Endothelial cell of umbilical vein (primary cell): Measurements from ENCODE around the gene NOB1. TPM values are rescaled to one million over a fixed set of nuclear protein-coding genes. Genes with fewer than 3 reads are reported as not detected.

ENCODE experiments used
- BruUV-seq: library from RNA; stranded (reverse); fragments of 400-500 nt; replicated peaks from 2 replicates; lab custom pipeline; 2021; lab: Mats Ljungman, UMichigan
- CTCF ChIA-PET: fragments of 300-600, 350-600 bp; sonication (Branson Sonifier 250); formaldehyde crosslinking; loops from one replicate; lab custom pipeline; 2021; ENCODE audit warnings: antibody characterized with exemption, inconsistent platforms; lab: Charles Lee
- POLR2A ChIA-PET: fragments of 300-600, 350-600 bp; sonication (Branson Sonifier 250); formaldehyde crosslinking; loops from one replicate; lab custom pipeline; 2021; ENCODE audit warnings: antibody characterized with exemption, inconsistent platforms; lab: Charles Lee
- DNase-seq: peaks from one replicate; pipeline ENCODE4 v3.0.0-alpha.2; 2011; ENCODE audit warnings: low read depth, low spot score
- FAIRE-seq: peaks from 2 replicates; lab custom pipeline; 2011; peaks lifted over from hg19 to GRCh38; lab: Jason Lieb, UNC
- H2AFZ ChIP-seq: 2 replicates; pipeline ENCODE4 v1.6.0; 2012; ENCODE audit warnings: low read depth, low read length, control low read depth, inconsistent platforms
- H3K27ac ChIP-seq: 2 replicates; pipeline ENCODE4 v1.5.1; 2011; ENCODE audit warnings: low read depth, mild to moderate bottlenecking, control low read depth, low read length, moderate library complexity; ENCODE audit not compliant: insufficient read depth
- H3K27me3 ChIP-seq, 2 experiments: 2 replicates each; pipeline versions ENCODE4 v1.6.0 to v1.6.1; 2011; ENCODE audit warnings: low read length in 2 of 2, mixed read lengths in 1 of 2; ENCODE audit not compliant: control insufficient read depth in 2 of 2, insufficient read depth in 2 of 2
- H3K36me3 ChIP-seq, 2 experiments: 2 replicates in 1 of 2; 3 replicates in 1 of 2; pipeline ENCODE4 v1.5.1; 2011; ENCODE audit warnings: low read length in 2 of 2, mild to moderate bottlenecking in 1 of 2, moderate library complexity in 1 of 2; ENCODE audit not compliant: control insufficient read depth in 2 of 2, insufficient read depth in 2 of 2; ENCODE audit errors: extremely low read depth in 1 of 2
- H3K4me1 ChIP-seq: 3 replicates; pipeline ENCODE4 v1.5.1; 2011; ENCODE audit warnings: mild to moderate bottlenecking, low read length; ENCODE audit not compliant: control insufficient read depth, insufficient read depth; ENCODE audit errors: extremely low read depth
- H3K4me2 ChIP-seq: 2 replicates; pipeline ENCODE4 v1.6.1; 2011; ENCODE audit warnings: low read length, control low read depth, mixed read lengths; ENCODE audit not compliant: insufficient read depth
- H3K4me3 ChIP-seq, 3 experiments: fragments of 200-600 bp in 1 of 3; sonication (generic), shearing (Covaris generic) in 1 of 3; replicated peaks in 1 of 3; 2 replicates each; pipeline ENCODE4 v1.5.1; 2011 to 2016; ENCODE audit warnings: control low read depth in 3 of 3, low read length in 3 of 3, mild to moderate bottlenecking in 2 of 3, inconsistent platforms in 1 of 3, low read depth in 1 of 3, moderate library complexity in 1 of 3; ENCODE audit not compliant: insufficient read depth in 1 of 3
- H3K79me2 ChIP-seq: 2 replicates; pipeline ENCODE4 v1.6.0; 2012; ENCODE audit warnings: low read length, inconsistent platforms; ENCODE audit not compliant: control insufficient read depth, insufficient read depth
- H3K9ac ChIP-seq: replicated peaks from 2 replicates; pipeline ENCODE3; 2011; ENCODE audit warnings: low read length, control low read depth; ENCODE audit not compliant: insufficient read depth; ENCODE audit errors: extremely low read depth
- H3K9me1 ChIP-seq: replicated peaks from 3 replicates; pipeline ENCODE4 v1.6.0; 2011; ENCODE audit warnings: mild to moderate bottlenecking, low read length; ENCODE audit not compliant: control insufficient read depth, insufficient read depth; ENCODE audit errors: extremely low read depth
- H3K9me3 ChIP-seq: replicated peaks from 2 replicates; pipeline ENCODE4 v1.5.1; 2012; ENCODE audit warnings: low read length, inconsistent platforms; ENCODE audit not compliant: control insufficient read depth, insufficient read depth
- H4K20me1 ChIP-seq: replicated peaks from 2 replicates; pipeline ENCODE3; 2011; ENCODE audit warnings: mild to moderate bottlenecking, low read length; ENCODE audit not compliant: control insufficient read depth, insufficient read depth; ENCODE audit errors: extremely low read depth
- EZH2 ChIP-seq: IDR thresholded peaks from 2 replicates; pipeline ENCODE4 v1.6.1; 2012; ENCODE audit warnings: borderline replicate concordance, low read depth, mild to moderate bottlenecking, moderate library complexity, low read length, inconsistent platforms; ENCODE audit not compliant: severe bottlenecking
- JUN ChIP-seq: IDR thresholded peaks from 2 replicates; pipeline ENCODE4 v1.6.1; 2011; ENCODE audit warnings: borderline replicate concordance, low read depth; ENCODE audit not compliant: insufficient read length, insufficient read depth
- MYC ChIP-seq: IDR thresholded peaks from one replicate; pipeline ENCODE4 v1.6.1; 2011; ENCODE audit warnings: mild to moderate bottlenecking, low read depth, low read length
- POLR2A ChIP-seq: IDR thresholded peaks from 2 replicates; pipeline ENCODE4 v1.6.1; 2012; ENCODE audit warnings: low read depth, mild to moderate bottlenecking, control low read depth, low read length
- POLR2AphosphoS5 ChIP-seq: IDR thresholded peaks from 2 replicates; pipeline ENCODE4 v1.6.1; 2012; ENCODE audit warnings: low read depth, mild to moderate bottlenecking, control low read depth, low read length, moderate library complexity; ENCODE audit not compliant: insufficient read depth
- dilution Hi-C: fragments of 300-500 bp; cut with MboI; formaldehyde crosslinking; loops from one replicate; pipeline ENCODE4 v1.15.0; 2019; ENCODE audit warnings: low sequenced_read_pairs; ENCODE audit not compliant: extremely low pct_ligation_motif_present
- intact Hi-C: fragments of 100-400 bp; cut with micrococcal nuclease; formaldehyde crosslinking; loops from one replicate; pipeline ENCODE4 v1.10.0; 2022
- polyA plus RNA-seq, 4 experiments: library from polyadenylated mRNA; depleted of rRNA in 3 of 4; stranded (reverse) in 3 of 4; unstranded in 1 of 4; fragments of >200 nt; gene quantifications; 2 replicates each; pipeline versions ENCODE4 v1.2.1 to v1.2.3, GENCODE V29; 2011 to 2012; ENCODE audit warnings: missing spikeins in 1 of 4
- total RNA-seq: library from RNA; stranded (reverse); gene quantifications from 2 replicates; pipeline ENCODE4 v1.2.3, GENCODE V29; 2021
- TF ChIP-seq, protein P1 (sequence below): IDR thresholded peaks from 2 replicates; pipeline ENCODE4 v1.6.1; 2011; ENCODE audit not compliant: insufficient read depth, insufficient read length
- TF ChIP-seq, protein P2 (sequence below), 2 donors: IDR thresholded peaks; 1 replicate in 1 of 2; 2 replicates in 1 of 2; pipeline ENCODE4 v1.5.1; 2011; ENCODE audit warnings: low read length in 2 of 2, mild to moderate bottlenecking in 2 of 2, moderate library complexity in 2 of 2, control low read depth in 1 of 2, inconsistent platforms in 1 of 2, low read depth in 1 of 2; ENCODE audit not compliant: insufficient read depth in 1 of 2; ENCODE audit errors: extremely low read depth in 1 of 2

Gene NOB1
- total and polyA plus RNA-seq, 2 donors (not counting 3 experiments of a cell fraction or from before 2014, with no cell fraction given): 65.4 to 66.5 TPM

DNA sequence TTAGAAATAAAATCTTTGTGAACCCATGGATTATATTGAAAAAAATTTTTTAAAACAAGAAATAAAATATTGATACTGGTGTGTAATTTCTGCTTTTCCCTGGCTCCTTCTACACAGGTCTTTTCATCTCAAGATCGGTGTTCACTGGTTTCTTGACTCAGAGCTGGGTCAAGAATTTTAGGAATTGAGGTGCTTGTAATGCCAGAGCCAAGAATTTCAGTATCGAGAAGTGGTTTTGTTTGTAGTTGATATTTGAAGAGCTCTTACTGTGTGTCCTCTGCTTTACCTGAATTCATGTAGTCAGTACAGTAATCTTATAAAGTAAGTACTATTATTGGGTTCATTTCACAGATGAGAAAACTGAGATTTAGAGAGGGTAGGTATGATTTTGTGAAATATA, 14.7 kb upstream of the NOB1 start:
- TF ChIP-seq JUN (no peak), MYC (no peak), POLR2A (no peak), EZH2 (no peak), POLR2AphosphoS5 (no peak)
- TF ChIP-seq, protein P1, sequence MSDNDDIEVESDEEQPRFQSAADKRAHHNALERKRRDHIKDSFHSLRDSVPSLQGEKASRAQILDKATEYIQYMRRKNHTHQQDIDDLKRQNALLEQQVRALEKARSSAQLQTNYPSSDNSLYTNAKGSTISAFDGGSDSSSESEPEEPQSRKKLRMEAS: no peak
- TF ChIP-seq, protein P2, sequence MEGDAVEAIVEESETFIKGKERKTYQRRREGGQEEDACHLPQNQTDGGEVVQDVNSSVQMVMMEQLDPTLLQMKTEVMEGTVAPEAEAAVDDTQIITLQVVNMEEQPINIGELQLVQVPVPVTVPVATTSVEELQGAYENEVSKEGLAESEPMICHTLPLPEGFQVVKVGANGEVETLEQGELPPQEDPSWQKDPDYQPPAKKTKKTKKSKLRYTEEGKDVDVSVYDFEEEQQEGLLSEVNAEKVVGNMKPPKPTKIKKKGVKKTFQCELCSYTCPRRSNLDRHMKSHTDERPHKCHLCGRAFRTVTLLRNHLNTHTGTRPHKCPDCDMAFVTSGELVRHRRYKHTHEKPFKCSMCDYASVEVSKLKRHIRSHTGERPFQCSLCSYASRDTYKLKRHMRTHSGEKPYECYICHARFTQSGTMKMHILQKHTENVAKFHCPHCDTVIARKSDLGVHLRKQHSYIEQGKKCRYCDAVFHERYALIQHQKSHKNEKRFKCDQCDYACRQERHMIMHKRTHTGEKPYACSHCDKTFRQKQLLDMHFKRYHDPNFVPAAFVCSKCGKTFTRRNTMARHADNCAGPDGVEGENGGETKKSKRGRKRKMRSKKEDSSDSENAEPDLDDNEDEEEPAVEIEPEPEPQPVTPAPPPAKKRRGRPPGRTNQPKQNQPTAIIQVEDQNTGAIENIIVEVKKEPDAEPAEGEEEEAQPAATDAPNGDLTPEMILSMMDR (IDR thresholded peaks at IDR 0.05; ENCODE audit: extremely low read depth in 1 of 2, insufficient read depth in 1 of 2, low read depth in 1 of 2, low read length in 2 of 2): no peak
- Histone ChIP-seq H3K36me3 (no peaks in the 10 kb centered on the region), H3K9me3 (no peaks in the 10 kb centered on the region), H4K20me1 (no peaks in the 10 kb centered on the region), H3K4me2 (no peak overlapping the region), H3K79me2 (peaks cover 5% of the 10 kb centered on the region), H3K27me3 (no peaks in the 10 kb centered on the region), H3K4me3 (no peak overlapping the region), H2AFZ (no peak overlapping the region), H3K27ac (no peak overlapping the region), H3K9me1 (no peaks in the 10 kb centered on the region), H3K4me1 (no peaks in the 10 kb centered on the region), H3K9ac (no peak overlapping the region)
- dilution Hi-C loops (no loop called here), intact Hi-C loops (no loop called here)
- BruUV-seq: no TSS peak
- ChIA-PET POLR2A (no interaction called here), CTCF (interaction anchor here (1.2 kb wide), 1 partner anchor 13 kb away, joined by 5 read pairs; no protein-coding TSS in a partner anchor)
- FAIRE-seq: no peak
- no peak for DNase-seq
